Measurements from ENCODE around the gene LCLAT1.

GRCh38 chr2:30591186-30591585 is 144.1 kb downstream of the LCLAT1 start:
- TF ChIP-seq GATA2 (IDR thresholded peaks at IDR 0.05; ENCODE audit: low read depth, low read length) (no peak), GATA3 (IDR thresholded peaks at IDR 0.05; ENCODE audit: low read depth, low read length) (no peak)

Measured in SH-SY5Y (cell line).